Stromal cell of bone marrow (primary cell): ENCODE measurements around the gene TAF4.
A peak's percentile ranks its signal among the peaks of the same experiment; 100 is the strongest.
"Not testable (repeated sequence)": the region's sequence is repeated elsewhere in the genome, so short reads cannot be mapped to it uniquely, and the experiment has no call there.

Experiments
- DNase-seq: peaks from one replicate; pipeline ENCODE4 v3.0.0-alpha.2; 2012; ENCODE audit warnings: low read depth

The TAF4 gene

DNA sequence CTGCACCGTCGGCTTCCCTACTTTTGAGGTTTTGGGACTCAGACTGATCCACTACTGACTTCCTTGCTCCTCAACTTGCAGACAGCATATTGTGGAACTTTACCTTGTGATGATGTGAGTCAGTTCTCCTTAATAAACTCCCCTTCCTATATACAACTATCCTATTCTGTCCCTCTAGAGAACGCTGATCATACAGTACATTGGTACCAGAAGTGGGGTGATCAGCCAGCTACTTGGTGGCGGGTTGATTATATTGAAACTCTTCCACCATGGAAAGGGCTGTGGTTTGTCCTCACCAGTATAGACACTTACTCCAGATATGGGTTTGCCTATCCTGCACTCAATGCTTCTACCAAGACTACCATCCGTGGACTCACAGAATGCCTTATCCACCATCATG is 7.6 kb upstream of the TAF4 start:
- no peak for DNase-seq

DNA sequence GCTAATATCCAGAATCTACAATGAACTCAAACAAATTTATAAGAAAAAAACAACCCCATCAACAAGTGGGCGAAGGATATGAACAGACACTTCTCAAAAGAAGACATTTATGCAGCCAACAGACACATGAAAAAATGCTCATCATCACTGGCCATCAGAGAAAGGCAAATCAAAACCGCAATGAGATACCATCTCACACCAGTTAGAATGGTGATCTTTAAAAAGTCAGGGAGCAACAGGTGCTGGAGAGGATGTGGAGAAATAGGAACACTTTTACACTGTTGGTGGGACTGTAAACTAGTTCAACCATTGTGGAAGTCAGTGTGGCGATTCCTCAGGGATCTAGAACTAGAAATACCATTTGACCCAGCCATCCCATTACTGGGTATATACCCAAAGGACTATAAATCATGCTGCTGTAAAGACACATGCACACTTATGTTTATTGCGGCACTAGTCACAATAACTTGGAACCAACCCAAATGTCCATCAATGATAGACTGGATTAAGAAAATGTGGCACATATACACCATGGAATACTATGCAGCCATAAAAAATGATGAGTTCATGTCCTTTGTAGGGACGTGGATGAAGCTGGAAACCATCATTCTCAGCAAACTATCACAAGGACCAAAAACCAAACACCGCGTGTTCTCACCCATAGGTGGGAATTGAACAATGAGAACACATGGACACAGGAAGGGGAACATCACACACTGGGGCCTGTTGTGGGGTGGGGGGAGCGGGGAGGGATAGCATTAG is 6.2 kb upstream of the TAF4 start:
- DNase-seq: not testable (repeated sequence)

DNA sequence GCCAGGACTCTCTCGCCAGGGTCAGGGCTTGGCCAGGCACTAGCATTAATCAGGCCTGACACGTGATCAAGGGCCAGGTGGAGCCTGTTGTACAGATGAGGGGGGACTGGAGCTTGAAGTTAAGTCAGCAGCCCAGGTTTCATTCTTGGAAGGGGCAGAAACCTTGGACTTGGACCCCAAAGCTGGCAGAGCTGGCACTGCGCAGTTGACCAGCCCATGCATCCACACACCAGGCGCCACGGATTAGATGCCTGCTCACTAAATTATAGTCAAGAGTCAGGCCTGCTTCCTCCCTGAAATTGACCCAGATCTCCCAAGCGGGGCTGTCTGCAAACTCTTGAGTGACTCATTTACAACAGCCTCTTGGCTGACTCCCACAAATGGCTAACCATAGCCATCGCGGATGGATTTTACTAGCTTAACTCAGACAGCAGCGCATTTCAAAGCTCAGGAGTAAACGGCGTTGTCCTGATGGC is 4.1 kb upstream of the TAF4 start:
- DNase-seq: peak; percentile 87

DNA sequence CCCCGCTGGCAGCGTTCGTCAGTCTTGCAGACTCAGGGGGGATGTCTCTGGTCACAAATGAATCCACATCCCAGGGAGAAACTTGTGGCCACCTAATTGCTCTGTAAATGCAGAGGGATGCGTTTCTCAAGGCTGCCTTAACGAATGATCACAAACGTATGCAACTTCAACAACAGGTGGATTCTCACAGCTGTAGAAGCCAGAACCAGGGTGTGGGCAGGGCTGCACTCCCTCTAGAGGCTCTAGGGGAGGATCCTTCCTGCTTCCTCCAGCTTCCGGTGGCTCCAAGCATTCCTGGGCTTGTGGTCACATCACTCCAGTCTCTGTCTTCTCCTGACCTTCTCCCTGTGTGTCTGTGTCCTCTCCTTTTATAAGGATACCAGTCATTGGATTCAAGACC is 3.3 kb upstream of the TAF4 start:
- no peak for DNase-seq

DNA sequence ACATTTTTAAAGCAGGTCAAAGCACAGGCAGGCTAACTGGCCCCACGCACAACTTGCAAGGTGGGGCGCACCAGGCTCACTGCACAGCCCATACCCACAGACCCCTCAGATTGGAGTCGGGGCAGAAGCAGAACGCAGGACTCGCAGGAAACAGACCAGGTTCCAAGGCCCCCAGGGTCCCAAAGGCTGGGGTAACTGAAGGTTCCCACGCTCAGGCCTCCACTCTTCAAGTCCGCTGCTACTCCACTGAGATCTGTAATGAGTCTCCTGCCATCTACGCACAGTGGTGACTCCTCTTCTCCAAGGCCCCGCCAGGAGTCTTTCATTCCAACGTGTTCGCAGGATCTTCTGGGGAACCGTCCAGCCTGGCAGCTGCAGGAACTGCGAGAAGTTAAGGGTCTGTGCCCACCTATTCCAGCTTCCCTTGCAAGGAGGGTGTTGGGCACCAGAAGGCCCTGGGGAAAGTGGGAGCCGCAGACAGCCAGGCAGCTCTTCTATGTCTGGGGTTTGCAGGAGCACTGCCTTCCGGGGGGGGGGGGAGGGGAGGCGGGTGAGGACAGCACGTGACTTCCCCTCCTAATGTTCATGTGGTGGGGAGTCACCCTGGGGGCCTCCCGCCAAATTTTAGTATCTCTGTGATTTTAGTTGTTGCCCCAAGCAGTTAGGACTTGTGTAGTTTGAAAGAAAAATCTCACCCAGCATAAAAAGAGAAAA is 2.0 kb upstream of the TAF4 start:
- DNase-seq: no peak

DNA sequence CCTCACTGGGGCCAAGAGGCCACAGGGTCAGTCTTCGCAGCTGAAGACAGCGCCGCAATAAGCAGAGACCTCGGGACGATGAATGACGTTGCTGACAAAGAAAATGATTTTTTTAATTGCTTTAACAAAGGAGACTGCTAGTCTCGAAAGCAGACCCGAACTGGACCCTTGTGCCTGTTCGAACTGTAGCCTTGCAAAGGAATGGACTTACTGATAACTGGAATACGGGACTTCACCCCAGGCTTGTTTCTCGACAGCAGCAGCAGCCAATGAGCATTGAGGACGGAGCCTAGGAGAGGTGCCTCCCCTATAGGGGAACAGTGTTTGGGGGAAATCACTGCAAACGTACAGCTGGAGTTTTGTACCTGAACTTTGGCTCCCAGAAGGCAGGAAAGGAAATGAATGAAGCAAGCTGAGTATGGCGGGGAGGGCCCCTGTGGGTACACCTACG is 1.3 kb upstream of the TAF4 start:
- DNase-seq: no peak

DNA sequence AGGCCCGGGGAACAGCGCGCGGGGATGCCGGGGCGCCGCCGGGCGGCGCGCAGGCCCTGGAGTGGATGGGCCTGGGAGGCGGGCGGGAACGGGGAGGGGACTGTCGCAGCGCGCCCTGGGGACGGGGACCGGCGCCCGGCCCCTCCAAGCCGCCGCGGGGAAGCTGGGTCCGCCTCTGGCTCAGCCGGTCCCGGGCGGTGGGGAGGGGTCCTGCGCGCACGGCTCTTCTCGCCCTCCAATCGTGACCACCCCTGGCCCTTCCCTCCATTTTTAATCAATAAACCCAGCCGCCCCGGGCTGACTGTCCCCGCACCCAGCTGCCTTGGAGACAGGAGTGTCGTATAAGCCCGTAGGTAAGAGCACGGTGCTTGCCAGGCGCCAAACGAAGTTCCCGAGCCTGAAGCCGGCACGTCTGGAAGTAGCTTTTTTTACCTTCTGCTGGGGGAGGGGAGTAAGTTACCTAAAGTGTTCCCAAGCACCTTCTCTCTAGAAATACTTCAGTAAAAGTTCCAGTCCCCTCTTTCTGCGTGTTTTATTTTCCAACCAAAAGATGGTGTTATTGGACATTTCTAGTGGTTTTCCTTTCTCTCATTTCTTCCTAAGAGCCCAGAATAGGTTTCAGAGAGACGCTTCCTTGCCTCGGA is 780 bp upstream of the TAF4 start:
- DNase-seq: no peak

DNA sequence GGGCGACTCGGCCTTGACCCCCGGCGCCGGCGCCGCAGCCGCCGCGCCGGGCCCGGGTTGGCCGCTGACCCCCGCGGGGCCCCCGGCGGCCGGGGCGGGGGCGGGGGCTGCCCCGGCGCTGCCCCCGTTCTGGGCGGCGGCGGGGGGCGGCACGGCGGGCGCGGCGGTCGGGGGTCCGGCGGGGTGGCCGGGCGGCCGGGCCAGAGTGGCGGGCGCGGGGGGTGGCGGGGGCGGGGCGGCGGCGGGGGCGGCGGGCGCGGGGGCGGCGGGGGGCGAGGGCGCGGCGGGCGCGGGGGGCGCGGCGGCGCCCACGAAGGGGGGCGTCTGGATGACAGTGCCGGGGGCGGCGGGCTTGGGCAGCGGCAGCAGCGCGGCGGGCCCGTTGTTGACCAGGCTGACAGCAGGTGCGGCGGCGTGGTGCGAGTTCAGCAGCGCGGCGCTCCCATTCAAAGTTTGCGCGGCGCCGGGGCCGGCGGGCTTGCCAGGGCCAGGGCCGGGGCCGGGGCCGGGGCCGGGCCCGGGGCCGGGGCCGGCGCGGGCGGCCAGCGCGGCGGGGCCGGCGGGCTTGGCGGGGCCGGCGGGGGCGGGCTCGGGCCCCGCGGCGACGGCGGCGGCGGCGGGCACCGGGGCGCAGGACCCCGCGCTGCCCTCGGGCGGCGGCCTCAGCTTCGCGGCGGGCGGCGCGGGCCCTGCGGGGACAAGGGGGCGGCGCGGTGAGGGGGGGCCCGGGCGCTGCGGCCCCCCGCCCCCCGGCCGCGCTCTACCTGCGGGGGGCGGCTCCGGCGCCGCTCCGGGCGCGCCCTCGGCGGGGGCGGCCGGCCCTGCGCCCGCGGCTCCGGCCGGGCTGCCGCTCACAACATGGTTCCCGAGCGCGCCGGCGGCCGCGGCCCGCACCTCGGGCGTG is 659 bp downstream of the TAF4 start:
- no peak for DNase-seq

DNA sequence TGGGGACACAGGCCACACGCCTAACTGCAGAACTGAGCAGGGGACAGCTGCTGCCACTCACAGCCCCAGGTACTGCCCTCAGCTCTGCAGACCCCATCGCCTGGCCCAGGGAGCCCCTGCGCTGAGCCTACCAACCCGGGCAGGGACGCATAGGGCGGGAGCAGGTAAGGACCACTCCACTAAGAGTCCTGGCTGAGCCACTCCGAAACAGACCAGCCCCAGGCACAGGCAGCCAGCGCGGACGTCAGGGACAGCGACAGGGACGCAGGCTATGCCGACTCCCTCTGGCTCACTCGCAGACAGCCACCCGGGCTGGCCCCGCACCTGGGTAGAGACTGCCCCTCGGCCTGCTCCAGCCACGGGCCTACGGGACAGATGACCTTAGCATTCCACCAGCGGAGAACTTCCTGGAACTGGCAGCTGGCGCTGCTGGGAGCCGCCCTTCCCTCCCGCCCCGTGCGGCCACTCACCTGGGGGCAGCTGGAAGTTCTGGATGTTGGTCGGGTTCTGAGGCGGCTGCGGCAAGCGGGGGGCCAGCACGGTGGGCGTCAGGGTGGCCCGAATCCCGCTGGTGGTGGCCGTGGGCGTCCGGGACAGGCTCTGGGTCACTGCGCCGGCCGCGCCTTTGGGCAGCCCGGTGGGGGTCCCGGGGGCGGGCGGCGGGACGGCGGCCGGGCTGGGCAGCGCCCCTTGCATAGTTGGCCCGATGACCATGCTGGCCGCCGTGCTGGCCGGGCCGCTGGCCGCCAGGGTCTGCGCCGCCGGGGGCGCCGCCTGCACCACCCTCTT is 1.5 kb downstream of the TAF4 start:
- DNase-seq: no peak

DNA sequence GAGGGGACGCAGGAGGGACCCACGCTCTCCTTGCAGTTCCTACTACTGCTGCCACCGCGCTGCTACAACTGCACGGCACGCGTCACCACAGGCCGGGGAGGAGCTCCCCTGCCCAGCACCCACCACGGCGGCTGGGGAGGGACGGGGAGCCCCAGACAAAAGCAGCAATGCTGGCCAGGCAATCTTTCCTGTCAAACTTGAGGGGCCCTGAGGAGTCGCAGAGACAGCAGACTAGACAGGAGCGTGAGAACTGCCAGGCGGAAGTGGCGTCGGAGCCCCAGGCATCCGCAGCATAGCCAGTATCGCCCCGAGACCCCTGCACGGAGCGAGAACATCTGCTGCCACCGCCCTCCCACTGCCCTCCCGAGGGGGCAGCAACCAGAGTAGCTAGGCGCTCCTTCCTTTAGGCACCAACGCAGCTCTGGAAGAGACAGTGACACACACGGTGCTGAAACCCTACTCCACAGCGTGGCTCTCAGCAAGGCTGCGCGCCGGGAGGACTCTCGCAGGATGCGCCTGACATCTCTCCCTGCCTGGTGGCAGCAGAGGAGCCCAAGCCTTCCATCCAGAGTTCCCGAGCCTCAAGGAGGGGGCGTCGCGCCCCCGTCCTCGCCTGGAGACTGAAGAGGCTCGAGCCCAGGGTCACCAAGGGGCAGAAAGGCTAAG is 2.2 kb downstream of the TAF4 start:
- no peak for DNase-seq

DNA sequence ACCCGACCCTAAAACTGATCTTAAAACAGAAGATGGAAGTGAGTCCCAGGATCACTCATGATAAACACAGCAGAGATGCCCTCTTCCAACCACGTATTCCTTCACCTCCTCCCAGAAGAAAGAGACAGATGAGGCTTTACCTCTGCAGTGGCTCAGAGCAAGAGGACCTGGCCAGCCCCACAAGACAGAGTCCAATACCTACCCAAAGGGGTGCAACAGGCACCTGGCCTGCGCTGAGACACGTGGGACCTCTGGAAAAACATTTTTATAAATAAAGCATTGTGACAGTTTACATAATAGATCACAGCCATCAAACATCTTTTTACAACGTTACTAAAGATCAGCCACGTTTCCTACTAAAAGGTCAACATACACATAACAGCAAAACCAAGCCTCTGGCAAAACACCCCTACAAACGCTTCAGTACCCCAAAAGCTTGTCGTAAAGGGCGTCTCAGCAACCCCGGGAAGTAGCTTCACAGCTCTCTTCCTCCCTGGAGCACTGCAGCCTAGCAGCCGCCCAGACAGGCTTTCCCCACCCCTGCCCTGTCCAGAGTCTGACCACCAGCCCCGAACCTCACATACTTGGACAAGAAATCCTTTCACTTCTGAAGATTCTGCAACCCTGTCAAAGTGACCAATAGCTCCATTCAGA is 2.9 kb downstream of the TAF4 start:
- DNase-seq: no peak

DNA sequence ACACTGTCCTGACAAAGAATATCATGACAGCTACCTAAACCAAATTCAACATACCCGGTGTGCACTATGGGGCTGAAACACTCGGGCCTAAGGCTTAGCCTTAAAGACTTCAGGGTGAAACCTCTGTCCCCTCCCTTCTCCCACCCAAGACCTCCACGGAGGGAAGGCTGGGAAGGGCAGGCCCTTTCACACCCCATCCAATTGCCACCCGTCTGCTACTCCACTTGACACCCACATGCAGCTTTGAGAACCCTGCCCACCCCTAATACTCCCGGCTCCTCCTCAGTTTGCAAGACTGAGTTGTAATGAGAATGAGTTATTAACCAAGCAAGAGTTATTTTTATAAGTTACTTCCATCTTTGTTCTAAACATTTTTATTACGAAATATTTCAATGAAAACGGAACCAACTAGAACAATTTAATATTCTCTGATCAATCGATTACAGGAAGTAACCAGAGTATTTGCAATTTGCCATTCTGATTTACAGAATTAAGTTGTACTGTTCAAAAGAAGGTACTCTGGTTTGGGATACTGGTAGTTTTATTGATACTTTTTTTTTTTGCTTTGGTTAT is 3.7 kb downstream of the TAF4 start:
- no peak for DNase-seq

DNA sequence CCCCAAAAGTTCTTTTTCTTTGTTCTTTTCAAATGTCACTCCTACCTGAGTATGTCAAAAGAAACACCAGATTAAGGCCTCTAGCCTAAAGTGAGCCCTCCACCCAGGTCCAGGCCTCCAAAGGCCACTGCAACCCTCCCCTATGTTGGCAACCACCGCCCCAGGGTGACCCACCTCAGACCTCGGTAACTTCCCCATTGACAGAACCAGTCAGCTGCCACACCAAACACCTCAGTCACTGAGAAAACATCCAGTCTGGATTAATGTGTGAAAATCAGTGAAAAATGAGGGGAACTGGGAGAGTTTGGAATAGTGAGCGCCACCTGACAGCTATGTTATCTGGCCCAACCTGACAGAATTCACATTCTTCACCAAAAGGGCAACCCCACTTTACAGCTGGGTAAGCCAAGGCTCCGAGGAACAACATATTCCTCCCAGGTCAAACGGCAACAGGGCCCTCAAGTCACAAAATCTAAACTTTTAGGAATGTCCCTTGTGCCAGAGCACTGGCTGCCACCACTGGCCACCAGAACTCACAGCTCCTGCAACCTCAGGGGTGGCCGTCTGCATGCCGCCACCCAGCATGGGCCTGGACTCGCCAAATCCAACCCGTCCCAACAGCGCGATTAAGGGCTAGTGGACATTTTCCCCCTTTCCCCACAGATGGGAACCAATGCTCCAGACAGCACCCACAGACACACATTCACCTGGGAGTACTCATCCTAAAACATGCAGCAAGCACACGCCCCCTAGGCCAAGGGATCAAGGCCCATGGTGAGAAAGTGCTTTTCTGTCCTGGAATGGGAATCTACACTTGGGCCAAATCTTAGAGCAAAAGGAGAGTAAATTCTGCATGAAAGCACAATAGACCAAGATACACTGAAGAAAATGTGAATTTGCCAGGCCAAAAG is 4.8 kb downstream of the TAF4 start:
- DNase-seq: no peak

DNA sequence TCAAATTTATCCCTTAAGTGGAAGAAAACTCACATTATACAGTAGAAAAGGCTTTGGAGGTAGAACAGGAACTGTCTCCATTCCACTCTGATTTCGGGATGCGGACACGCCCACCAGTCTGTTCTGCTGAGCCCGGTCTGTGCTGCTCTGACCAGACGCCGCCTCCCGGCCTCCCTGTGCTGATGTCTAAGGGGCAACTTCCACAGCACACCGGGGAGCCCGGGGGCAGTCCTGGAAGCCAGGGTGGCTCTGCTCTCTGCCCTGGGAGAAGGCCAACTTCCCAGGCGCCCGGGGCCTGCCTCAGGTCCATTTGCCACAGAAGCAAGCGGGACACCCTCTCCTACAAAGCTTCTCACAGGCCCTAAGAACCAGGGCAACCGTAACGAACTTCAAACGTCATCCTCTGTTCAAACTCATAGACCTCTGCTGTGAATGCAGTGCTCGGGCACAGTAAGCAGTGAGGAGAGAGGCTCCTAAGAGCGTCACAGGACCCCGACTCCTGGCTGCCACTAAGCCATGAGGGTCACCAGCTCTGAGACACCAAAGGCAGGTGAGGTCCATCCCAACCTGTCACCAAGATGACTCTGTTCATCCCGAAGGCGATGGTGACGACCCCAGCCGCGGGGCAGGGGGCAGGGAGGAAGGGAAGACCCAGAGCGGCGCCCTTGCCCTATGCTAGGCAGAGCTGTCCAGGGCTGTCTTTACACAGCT is 5.6 kb downstream of the TAF4 start:
- DNase-seq: no peak

DNA sequence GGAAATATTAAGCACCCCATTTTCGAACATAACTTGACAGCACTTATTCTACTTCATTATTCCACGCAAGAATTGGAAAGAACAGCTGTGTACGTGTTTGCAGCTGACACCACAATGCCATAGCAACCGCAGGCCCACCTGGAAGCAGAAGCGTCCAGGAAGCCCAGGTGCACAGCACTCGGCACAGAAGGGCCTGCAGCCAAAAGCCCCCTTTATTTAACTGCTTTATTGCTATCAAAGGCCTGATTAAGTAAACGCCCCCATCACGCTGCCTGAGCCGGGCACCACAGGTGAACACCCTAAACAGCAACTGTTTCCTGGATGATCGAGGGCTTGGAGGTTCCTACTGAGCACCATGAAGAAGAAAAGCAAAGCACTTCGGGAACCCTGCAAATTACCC is 6.3 kb downstream of the TAF4 start:
- no peak for DNase-seq

DNA sequence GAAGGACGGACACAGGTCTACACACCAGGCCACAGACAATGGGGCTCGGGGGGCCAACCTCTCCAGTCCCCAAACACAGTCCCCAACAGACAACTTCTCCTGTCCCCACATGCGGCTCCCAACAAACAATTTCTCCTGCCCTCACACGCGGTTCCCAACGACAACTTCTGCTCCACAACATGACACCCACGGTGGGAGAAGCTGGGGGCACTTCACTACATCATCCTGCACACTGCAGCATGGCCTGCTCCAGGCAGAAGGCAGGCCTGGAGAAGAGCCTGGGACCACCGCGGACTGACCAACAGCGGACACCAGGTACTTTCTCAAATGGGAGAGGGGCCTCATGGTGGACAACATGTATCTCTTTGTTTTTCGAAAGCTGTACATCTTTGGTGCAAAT is 6.7 kb downstream of the TAF4 start:
- no peak for DNase-seq

DNA sequence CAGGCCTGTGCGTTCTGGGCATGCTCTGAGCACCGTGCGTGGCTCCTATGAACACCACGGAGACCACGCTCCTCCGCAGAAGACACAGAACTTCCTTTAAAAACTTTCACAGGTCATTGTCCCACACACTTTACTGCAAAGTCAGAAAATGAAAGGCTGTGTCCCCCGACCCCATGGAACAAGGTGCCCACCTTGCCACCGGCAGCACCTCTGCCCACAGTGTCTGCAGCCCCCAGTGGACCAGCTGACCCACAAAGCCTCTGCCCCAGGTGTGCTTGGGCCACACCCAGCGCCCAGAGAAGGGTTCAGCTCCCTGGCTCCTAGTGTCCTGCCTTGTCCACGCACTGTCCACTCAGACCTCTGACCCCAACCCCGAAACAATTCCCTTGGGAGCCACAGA is 8.7 kb downstream of the TAF4 start:
- DNase-seq: no peak

DNA sequence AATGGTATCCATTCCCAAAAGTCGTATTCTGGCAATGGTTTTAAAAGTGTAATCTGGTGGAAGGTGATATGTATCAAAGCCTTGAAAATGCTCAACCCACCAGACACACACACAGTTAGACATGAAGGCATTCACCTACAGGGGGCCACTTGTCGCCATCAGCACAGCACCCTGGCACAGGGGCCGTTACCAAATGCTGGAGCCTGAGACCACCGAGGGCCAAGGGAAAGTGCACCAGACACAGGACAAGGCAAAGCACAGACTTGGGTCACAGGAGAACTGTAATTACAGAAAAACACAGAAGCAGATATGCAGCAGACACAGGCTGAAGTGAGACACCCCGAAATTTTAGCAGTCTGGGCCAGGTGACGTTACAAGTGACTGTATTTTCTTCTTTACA is 9.3 kb downstream of the TAF4 start:
- no peak for DNase-seq
